Endodermal cell (in vitro differentiated cells): ENCODE data around the gene NIPSNAP3A. TPM values are rescaled to one million over a fixed set of nuclear protein-coding genes. Genes with fewer than 3 reads are reported as not detected.
A peak's percentile ranks its signal among the peaks of the same experiment; 100 is the strongest.

Experiments
- DNase-seq: peaks from one replicate; pipeline ENCODE4 v3.0.0-alpha.2; 2017
- H3K27ac ChIP-seq: 2 replicates; pipeline ENCODE4 v1.5.1; 2013; ENCODE audit warnings: mild to moderate bottlenecking, low read depth, low read length, moderate library complexity
- H3K27me3 ChIP-seq: 2 replicates; pipeline ENCODE4 v1.6.1; 2013; ENCODE audit warnings: mild to moderate bottlenecking, low read length, moderate library complexity; ENCODE audit not compliant: insufficient read depth, control insufficient read depth, poor library complexity, severe bottlenecking
- H3K36me3 ChIP-seq: 2 replicates; pipeline ENCODE4 v1.7.0; 2013; ENCODE audit warnings: mild to moderate bottlenecking, low read length, moderate library complexity; ENCODE audit not compliant: control insufficient read depth, insufficient read depth
- H3K4me1 ChIP-seq: one replicate; pipeline ENCODE4 v1.7.0; 2013; ENCODE audit warnings: low read length; ENCODE audit not compliant: control insufficient read depth, insufficient read depth
- H3K4me3 ChIP-seq: 2 replicates; pipeline ENCODE4 v1.5.1; 2013; ENCODE audit warnings: mild to moderate bottlenecking, low read length, moderate library complexity
- H3K9ac ChIP-seq: 2 replicates; pipeline ENCODE4 v1.6.1; 2013; ENCODE audit warnings: mild to moderate bottlenecking, low read length, moderate library complexity; ENCODE audit not compliant: poor library complexity, severe bottlenecking; ENCODE audit errors: extremely low read depth
- H3K9me3 ChIP-seq: 2 replicates; pipeline ENCODE4 v1.6.1; 2013; ENCODE audit warnings: mild to moderate bottlenecking, low read length, moderate library complexity; ENCODE audit not compliant: control insufficient read depth
- H3K27ac Mint-ChIP-seq: 2 replicates; pipeline ENCODE4 v1.8.0; 2020; ENCODE audit warnings: mixed read lengths
- H3K27me3 Mint-ChIP-seq: 2 replicates; pipeline ENCODE4 v1.8.0; 2021; ENCODE audit warnings: mild to moderate bottlenecking, mixed read lengths; ENCODE audit not compliant: insufficient read depth
- H3K36me3 Mint-ChIP-seq: 2 replicates; pipeline ENCODE4 v1.8.0; 2020; ENCODE audit warnings: low read depth, mixed read lengths
- H3K4me1 Mint-ChIP-seq: 2 replicates; pipeline ENCODE4 v1.8.0; 2020; ENCODE audit warnings: mixed read lengths
- H3K4me3 Mint-ChIP-seq: 2 replicates; pipeline ENCODE4 v1.8.0; 2020; ENCODE audit warnings: mild to moderate bottlenecking, moderate library complexity, mixed read lengths
- H3K9me3 Mint-ChIP-seq: 2 replicates; pipeline ENCODE4 v1.8.0; 2020; ENCODE audit warnings: mild to moderate bottlenecking, mixed read lengths
- WGBS, 2 experiments: methylation state at CpG; one replicate each; pipeline versions ENCODE4 v1.1.5 to v1.1.7; 2013; ENCODE audit warnings: missing lambda C conversion rate in 2 of 2, mixed read lengths in 1 of 2; ENCODE audit not compliant: insufficient coverage in 1 of 2, insufficient read length in 1 of 2; 5-methylcytosine and 5-hydroxymethylcytosine counted together
- total RNA-seq, 2 donors: library from RNA; stranded (reverse); fragmentation: NEBNext Ultra II Directional in 1 of 2; extraction: Animal tissue kit (Norgen Biotek cat#: 25700) in 1 of 2; gene quantifications; 2 replicates in 1 of 2; 3 replicates in 1 of 2; pipeline ENCODE4 v1.2.1, GENCODE V29; 2021
- TF ChIP-seq, protein P1 (sequence below): fragments of 200-600 bp; sonication (generic); conservative IDR thresholded peaks from 2 replicates; pipeline ENCODE4 v1.5.0; 2021; ENCODE audit warnings: antibody characterized with exemption, mild to moderate bottlenecking

NIPSNAP3A gene
- total RNA-seq, 2 donors from 2014 or later: 18.8 to 20.5 TPM

DNA sequence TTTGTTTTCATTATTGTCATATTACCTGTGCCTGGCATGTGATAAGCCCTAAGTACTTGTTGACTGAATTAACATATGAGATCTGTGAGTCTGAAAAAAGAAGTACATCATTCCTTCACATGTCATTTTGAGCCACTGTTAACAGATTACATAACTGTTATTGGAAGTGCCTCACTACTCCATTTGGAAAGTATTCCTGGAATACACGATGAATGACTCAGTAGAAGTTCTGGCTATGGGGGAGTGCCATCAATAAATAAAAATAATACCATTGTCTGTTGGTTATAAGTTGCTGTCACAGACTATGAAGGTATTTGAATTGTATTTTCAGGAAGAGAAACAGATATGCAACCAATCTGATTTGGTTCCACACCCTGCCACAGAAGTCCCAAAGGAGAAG lies 29.3 kb downstream of the NIPSNAP3A start:
- Histone ChIP-seq H3K9me3 (no peaks in the 10 kb centered on the region), H3K36me3 (peaks cover 14% of the 10 kb centered on the region), H3K4me3 (no peak overlapping the region), H3K9ac (no peak overlapping the region), H3K27ac (no peak overlapping the region), H3K27me3 (no peaks in the 10 kb centered on the region), H3K4me1 (no peaks in the 10 kb centered on the region)
- WGBS, 2 experiments: 100% methylated on average over 1 of the region's 1 CpG; no CpG with 5 or more reads in 1 of the 2 experiments
- Mint-ChIP-seq H3K36me3 (no peaks in the 10 kb centered on the region), H3K27ac (no peak overlapping the region), H3K27me3 (no peaks in the 10 kb centered on the region), H3K4me1 (peaks cover 11% of the 10 kb centered on the region), H3K4me3 (no peak overlapping the region), H3K9me3 (no peaks in the 10 kb centered on the region)
- DNase-seq: no peak
- TF ChIP-seq, protein P1, sequence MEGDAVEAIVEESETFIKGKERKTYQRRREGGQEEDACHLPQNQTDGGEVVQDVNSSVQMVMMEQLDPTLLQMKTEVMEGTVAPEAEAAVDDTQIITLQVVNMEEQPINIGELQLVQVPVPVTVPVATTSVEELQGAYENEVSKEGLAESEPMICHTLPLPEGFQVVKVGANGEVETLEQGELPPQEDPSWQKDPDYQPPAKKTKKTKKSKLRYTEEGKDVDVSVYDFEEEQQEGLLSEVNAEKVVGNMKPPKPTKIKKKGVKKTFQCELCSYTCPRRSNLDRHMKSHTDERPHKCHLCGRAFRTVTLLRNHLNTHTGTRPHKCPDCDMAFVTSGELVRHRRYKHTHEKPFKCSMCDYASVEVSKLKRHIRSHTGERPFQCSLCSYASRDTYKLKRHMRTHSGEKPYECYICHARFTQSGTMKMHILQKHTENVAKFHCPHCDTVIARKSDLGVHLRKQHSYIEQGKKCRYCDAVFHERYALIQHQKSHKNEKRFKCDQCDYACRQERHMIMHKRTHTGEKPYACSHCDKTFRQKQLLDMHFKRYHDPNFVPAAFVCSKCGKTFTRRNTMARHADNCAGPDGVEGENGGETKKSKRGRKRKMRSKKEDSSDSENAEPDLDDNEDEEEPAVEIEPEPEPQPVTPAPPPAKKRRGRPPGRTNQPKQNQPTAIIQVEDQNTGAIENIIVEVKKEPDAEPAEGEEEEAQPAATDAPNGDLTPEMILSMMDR: no peak

DNA sequence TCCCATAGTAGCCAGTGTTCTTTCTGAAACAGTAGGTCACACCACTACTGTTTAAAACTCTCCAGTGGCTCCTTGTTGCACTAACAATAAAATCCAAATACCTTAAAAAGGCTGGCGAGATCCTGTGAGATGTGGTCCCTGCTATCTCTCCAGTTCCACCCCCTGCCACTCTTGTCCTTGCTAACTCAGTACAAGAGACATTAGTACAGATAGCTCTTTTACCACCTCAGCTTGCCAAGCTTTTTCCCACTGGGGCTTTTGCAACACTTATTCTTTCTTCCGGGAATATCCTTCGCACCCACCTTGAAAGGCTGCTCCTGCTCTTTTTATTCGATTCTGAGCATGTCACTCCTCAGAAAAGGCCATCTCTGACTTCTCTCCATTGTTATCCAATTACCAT lies 31.3 kb downstream of the NIPSNAP3A start:
- H3K27me3 ChIP-seq: no peaks in the 10 kb centered on the region
- no peak overlapping the region for H3K27ac ChIP-seq
- no peak overlapping the region for H3K27ac Mint-ChIP-seq
- H3K36me3 ChIP-seq: peaks cover 33% of the 10 kb centered on the region
- H3K4me1 ChIP-seq: no peaks in the 10 kb centered on the region
- H3K4me1 Mint-ChIP-seq: peaks cover 11% of the 10 kb centered on the region
- DNase-seq: peak; percentile 52
- no peaks in the 10 kb centered on the region for H3K9me3 ChIP-seq
- H3K4me3 Mint-ChIP-seq: no peak overlapping the region
- H3K36me3 Mint-ChIP-seq: peaks cover 9% of the 10 kb centered on the region
- H3K9me3 Mint-ChIP-seq: no peaks in the 10 kb centered on the region
- 79 to 92% methylated on average over 3 to 4 of the region's 4 CpGs for WGBS, 2 experiments
- TF ChIP-seq, protein P1: no peak
- no peaks in the 10 kb centered on the region for H3K27me3 Mint-ChIP-seq
- no peak overlapping the region for H3K4me3 ChIP-seq
- H3K9ac ChIP-seq: no peak overlapping the region

DNA sequence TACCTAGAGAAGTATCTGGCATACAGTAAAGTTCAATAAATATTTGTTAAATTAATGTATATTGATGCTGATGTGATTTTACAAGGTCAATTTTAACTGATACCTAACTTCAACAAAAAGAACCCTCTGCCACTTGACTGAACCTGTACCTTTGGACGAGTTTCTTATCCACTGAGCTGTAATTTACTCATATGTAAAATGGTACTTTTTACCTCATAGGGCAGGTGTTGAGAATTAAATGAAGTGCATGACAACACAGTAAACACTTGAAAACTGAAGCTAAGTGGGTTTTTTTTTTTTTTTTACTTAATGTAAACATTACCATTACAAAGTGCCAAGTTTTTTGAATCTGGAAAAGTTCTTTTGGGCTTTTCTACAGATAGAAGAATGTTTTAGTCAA lies 31.9 kb downstream of the NIPSNAP3A start:
- H3K4me3 ChIP-seq: no peak overlapping the region
- no peak for DNase-seq
- no peak overlapping the region for H3K27ac Mint-ChIP-seq
- no peaks in the 10 kb centered on the region for H3K9me3 ChIP-seq
- TF ChIP-seq, protein P1: no peak
- no peaks in the 10 kb centered on the region for H3K27me3 ChIP-seq
- no peaks in the 10 kb centered on the region for H3K9me3 Mint-ChIP-seq
- WGBS, 2 experiments: 80% methylated on average over 1 of the region's 1 CpG; no CpG with 5 or more reads in 1 of the 2 experiments
- H3K27ac ChIP-seq: no peak overlapping the region
- peaks cover 10% of the 10 kb centered on the region for H3K36me3 Mint-ChIP-seq
- no peaks in the 10 kb centered on the region for H3K4me1 ChIP-seq
- H3K4me1 Mint-ChIP-seq: peaks cover 11% of the 10 kb centered on the region
- H3K36me3 ChIP-seq: peaks cover 38% of the 10 kb centered on the region
- H3K27me3 Mint-ChIP-seq: no peaks in the 10 kb centered on the region
- H3K4me3 Mint-ChIP-seq: no peak overlapping the region
- no peak overlapping the region for H3K9ac ChIP-seq
